Measurements from ENCODE around the gene PFKL. TPM values are rescaled to one million over a fixed set of nuclear protein-coding genes. Genes with fewer than 3 reads are reported as not detected.

Gene PFKL
- polyA plus RNA-seq, 1 experiment = 44.3 TPM

DNA sequence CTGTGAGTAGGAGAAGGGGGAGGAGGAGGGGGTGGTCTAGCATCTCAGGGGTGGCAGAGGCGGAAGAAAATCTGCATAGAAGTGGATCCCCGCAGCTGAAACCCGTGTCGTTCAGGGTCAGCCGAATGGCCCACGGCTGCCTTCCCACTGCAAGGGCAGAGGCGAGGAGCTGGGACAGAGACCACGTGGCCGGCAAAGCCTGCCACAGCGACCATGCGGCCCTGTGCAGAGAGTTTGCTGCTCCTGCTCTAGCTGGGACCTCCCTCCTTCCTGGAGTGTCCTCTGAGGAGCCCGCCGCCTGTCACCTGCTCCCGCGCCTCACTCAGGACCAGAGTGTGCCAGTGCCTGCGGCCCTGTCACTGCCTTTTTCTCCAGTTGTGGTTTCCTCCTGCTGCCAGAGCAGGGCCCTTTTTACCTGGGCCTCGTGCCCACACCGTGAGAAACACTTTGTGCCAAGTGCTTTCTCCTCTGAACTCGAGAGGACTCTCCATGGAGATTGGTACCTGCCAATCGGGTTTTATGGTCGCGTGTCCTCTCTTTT lies 48.1 kb downstream of the PFKL start:
- Histone ChIP-seq H3K4me3 (ENCODE audit: low read depth, low read length) (no peak overlapping the region), H3K9me3 (ENCODE audit: control insufficient read depth, insufficient read depth, low read length) (no peaks in the 10 kb centered on the region; the same call in 1 of the 2 replicates), H3K27ac (ENCODE audit: low read depth, low read length) (no peak overlapping the region), H3K27me3 (ENCODE audit: control insufficient read depth, insufficient read depth, low read length) (peaks cover 37% of the 10 kb centered on the region)
- CTCF ChIA-PET = no interaction called here
- no peak for DNase-seq (ENCODE audit: low read depth, low spot score)
- POLR2A ChIA-PET = no interaction called here
- no peak for TF ChIP-seq CTCF (IDR thresholded peaks at IDR 0.05; ENCODE audit: low read depth, low read length)

- Histone ChIP-seq H3K4me3 (ENCODE audit: low read depth, low read length) (no peak overlapping the region), H3K27me3 (ENCODE audit: control insufficient read depth, insufficient read depth, low read length) (peaks cover 40% of the 10 kb centered on the region), H3K27ac (ENCODE audit: low read depth, low read length) (no peak overlapping the region), H3K9me3 (ENCODE audit: control insufficient read depth, insufficient read depth, low read length) (no peaks in the 10 kb centered on the region; the same call in 1 of the 2 replicates)
- ChIA-PET CTCF (no interaction called here), POLR2A (no interaction called here)
- TF ChIP-seq CTCF (IDR thresholded peaks at IDR 0.05; ENCODE audit: low read depth, low read length) = no peak
- no peak for DNase-seq (ENCODE audit: low read depth, low spot score)
Measured at GRCh38 chr21:44348861-44349260, 49.0 kb downstream of the PFKL start.

DNA sequence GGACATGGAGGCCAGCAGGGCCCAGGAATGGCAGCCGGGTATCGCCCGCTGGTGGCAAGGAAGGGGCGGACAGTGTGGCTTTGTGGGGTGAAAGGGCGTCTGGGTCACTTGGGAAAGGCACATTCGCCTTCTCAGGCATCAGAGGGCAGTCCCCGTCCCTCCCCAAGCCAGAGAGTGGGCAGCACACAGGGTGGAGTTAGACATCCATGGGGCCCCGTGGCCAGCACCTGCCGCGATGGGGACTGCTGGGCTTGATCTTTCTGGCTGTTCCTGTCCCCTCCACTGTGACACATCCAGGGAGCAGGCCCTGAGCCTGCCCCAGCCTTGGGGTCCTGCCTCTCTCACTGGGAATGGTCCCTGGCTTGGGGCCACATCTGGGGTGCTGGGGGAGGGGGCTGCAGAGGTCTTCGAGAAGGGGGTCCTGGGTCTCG lies 49.6 kb downstream of the PFKL start:
- POLR2A ChIA-PET = no interaction called here
- no peak overlapping the region for H3K27ac ChIP-seq (ENCODE audit: low read depth, low read length)
- no peak for TF ChIP-seq CTCF (IDR thresholded peaks at IDR 0.05; ENCODE audit: low read depth, low read length)
- H3K9me3 ChIP-seq (ENCODE audit: control insufficient read depth, insufficient read depth, low read length) = no peaks in the 10 kb centered on the region; the same call in 1 of the 2 replicates
- CTCF ChIA-PET = no interaction called here
- H3K27me3 ChIP-seq (ENCODE audit: control insufficient read depth, insufficient read depth, low read length) = peaks cover 40% of the 10 kb centered on the region
- no peak overlapping the region for H3K4me3 ChIP-seq (ENCODE audit: low read depth, low read length)
- no peak for DNase-seq (ENCODE audit: low read depth, low spot score)

- Histone ChIP-seq H3K27ac (ENCODE audit: low read depth, low read length) (no peak overlapping the region), H3K4me3 (ENCODE audit: low read depth, low read length) (no peak overlapping the region), H3K27me3 (ENCODE audit: control insufficient read depth, insufficient read depth, low read length) (peaks cover 40% of the 10 kb centered on the region), H3K9me3 (ENCODE audit: control insufficient read depth, insufficient read depth, low read length) (no peaks in the 10 kb centered on the region; the same call in 1 of the 2 replicates)
- ChIA-PET POLR2A (no interaction called here), CTCF (no interaction called here)
- no peak for TF ChIP-seq CTCF (IDR thresholded peaks at IDR 0.05; ENCODE audit: low read depth, low read length)
- DNase-seq (ENCODE audit: low read depth, low spot score) = no peak
Measured at GRCh38 chr21:44349847-44350772, 50.3 kb downstream of the PFKL start.
